Loucy (cell line): ENCODE results near the gene GPC5.

Source experiments
- CTCF ChIP-seq: fragments of 200-600 bp; sonication (generic); conservative IDR thresholded peaks from 2 replicates; pipeline ENCODE4 v1.5.1; 2014; ENCODE audit warnings: mild to moderate bottlenecking, antibody characterized with exemption, low read length
- EZH2phosphoT487 ChIP-seq: fragments of 200-600 bp; IDR thresholded peaks from 2 replicates; pipeline ENCODE4 v1.6.1; 2018; ENCODE audit warnings: antibody characterized with exemption, mild to moderate bottlenecking, moderate library complexity, borderline replicate concordance

DNA sequence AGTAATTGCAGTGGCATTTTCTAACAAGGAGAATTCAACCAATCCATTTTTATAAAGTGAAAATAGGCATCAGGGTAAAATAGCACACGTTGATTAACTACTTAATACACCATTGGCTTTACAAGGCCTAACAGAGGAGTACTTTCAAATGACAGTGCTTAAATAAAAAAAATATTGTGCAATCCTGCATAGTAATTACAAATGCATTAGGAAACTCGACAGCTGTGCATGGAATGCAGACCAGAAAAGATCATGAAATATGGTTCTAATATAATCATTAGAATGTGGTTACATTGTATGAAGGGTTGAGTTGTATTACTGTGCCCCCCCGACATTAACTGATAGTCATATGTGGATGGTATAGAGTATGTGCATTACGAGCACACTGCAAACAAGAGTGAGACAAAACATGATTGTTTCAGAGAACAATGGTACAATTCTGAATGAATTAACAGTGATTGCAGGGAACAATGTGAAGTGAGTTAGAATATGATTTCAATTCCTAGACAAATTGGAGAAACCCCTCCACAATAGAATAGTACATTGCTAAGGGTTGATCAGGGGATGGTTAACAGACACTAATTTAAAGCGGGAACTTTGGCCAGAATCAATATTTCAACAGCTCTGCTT lies 270.6 kb downstream of the GPC5 start:
- no peak for TF ChIP-seq CTCF
- no peak for TF ChIP-seq EZH2phosphoT487
